Heart left ventricle (tissue), 16 donors: ENCODE results near the gene SAMM50. TPM values are rescaled to one million over a fixed set of nuclear protein-coding genes. Genes with fewer than 3 reads are reported as not detected.
A peak's percentile ranks its signal among the peaks of the same experiment; 100 is the strongest.

Experiments
- ATAC-seq, 4 donors: fragments of 200-7000 bp; cut with Tn5 transposase; one replicate each; pipeline ENCODE4 v1.9.1; 2020 to 2022; ENCODE audit warnings: moderate library complexity in 4 of 4, mild to moderate bottlenecking in 3 of 4, moderate number of reproducible peaks in 1 of 4
- DNase-seq, 5 donors: peaks; one replicate each; pipeline ENCODE4 v3.0.0-alpha.2; 2020
- H3K27ac ChIP-seq, 12 donors: fragments of 200-600 bp; sonication (generic) in 4 of 12; one replicate each; pipeline versions ENCODE4 v1.5.0 to v1.8.0; 2016 to 2022; ENCODE audit warnings: mild to moderate bottlenecking in 2 of 12
- H3K27me3 ChIP-seq, 9 donors: fragments of 200-600 bp; sonication (generic) in 2 of 9; one replicate each; pipeline versions ENCODE4 v1.5.1 to v1.8.0; 2016 to 2022; ENCODE audit warnings: mild to moderate bottlenecking in 3 of 9
- H3K36me3 ChIP-seq, 9 donors: fragments of 200-600 bp; sonication (generic) in 2 of 9; one replicate each; pipeline versions ENCODE4 v1.5.0 to v1.8.0; 2018 to 2022; ENCODE audit warnings: mild to moderate bottlenecking in 2 of 9
- H3K4me1 ChIP-seq, 12 donors: fragments of 200-600 bp; sonication (generic) in 4 of 12; one replicate each; pipeline versions ENCODE4 v1.5.0 to v1.8.0; 2016 to 2022; ENCODE audit warnings: mild to moderate bottlenecking in 3 of 12
- H3K4me3 ChIP-seq, 12 donors: fragments of 200-600 bp; sonication (generic) in 4 of 12; one replicate each; pipeline versions ENCODE4 v1.5.0 to v1.8.0; 2017 to 2022; ENCODE audit warnings: mild to moderate bottlenecking in 9 of 12, moderate library complexity in 4 of 12
- H3K9me3 ChIP-seq, 12 donors: fragments of 200-600 bp; sonication (generic) in 4 of 12; one replicate each; pipeline versions ENCODE4 v1.5.0 to v1.8.0; 2016 to 2022; ENCODE audit warnings: mild to moderate bottlenecking in 1 of 12
- CTCF ChIP-seq, 12 donors: fragments of 200-600 bp; sonication (generic) in 4 of 12; IDR thresholded peaks; one replicate each; pipeline versions ENCODE4 v1.5.0 to v1.8.0; 2018 to 2022; ENCODE audit warnings: antibody characterized with exemption in 12 of 12, mild to moderate bottlenecking in 5 of 12
- POLR2A ChIP-seq, 2 donors: fragments of 450-650 bp; IDR thresholded peaks; one replicate each; pipeline ENCODE4 v1.6.1; 2017; ENCODE audit warnings: antibody characterized with exemption in 2 of 2, mild to moderate bottlenecking in 2 of 2, moderate library complexity in 2 of 2
- WGBS, 4 donors: extraction: QIAGEN DNeasy Blood & Tissue Kit in 2 of 4; methylation state at CpG; one replicate each; pipeline versions ENCODE4 v1.1.5 to v1.1.7; 2013 to 2018; 5-methylcytosine and 5-hydroxymethylcytosine counted together
- intact Hi-C, 10 donors: fragments of 100-400 bp; cut with DNase I; formaldehyde crosslinking; loops; one replicate each; pipeline versions ENCODE4 v1.11.1 to v1.14.2; 2022
- polyA plus RNA-seq, 2 donors: library from polyadenylated mRNA; stranded (reverse); fragments of 200-250 nt; gene quantifications; one replicate each; pipeline ENCODE4 v1.2.3, GENCODE V29; 2013
- total RNA-seq, 9 donors: library from RNA; depleted of rRNA in 2 of 9; stranded (reverse); fragments of >200 nt in 2 of 9; fragmentation: NEBNext Ultra II Directional in 3 of 9; extraction: Animal tissue kit (Norgen Biotek cat#: 25700) in 3 of 9; gene quantifications; one replicate each; pipeline versions ENCODE4 v1.1.0 to v1.2.4, GENCODE V29; 2016 to 2023
- donor health status: ischemic (EF 13 %, LVEDD 7.1; RV severe dilation, severe dysfunction).
- donor health status: healthy with polysubstance abuse.
- donor health status: DM: no; HTN: yes; CAD: no.
- donor health status: DM: no; HTN: no; CAD: no.
- donor health status: ischemic (EF 25% LVEDD 6.9; RV normal size, moderate dysfunction).
- donor health status: ischemic (EF 25% LVEDD 5.7; RV mildly dilated, moderate dysfunction).
- donor health status: healthy.
- donor health status: DM: yes; HTN: yes; CAD: no.
- donor health status: ischemic (EF 35%, LVEDD 5.7; RV mildly dilated, moderate dysfunction).
- donor health status: nonischemic (EF 11% LVEDD 7.7; RV severe dilation, severe dysfunction).
- donor health status: DM: yes; HTN: yes; CAD: no.
- donor health status: PGD.
- donor health status: ischemic (EF 29% LVEDD 5.4; RV normal size, mild dysfunction).
- donor health status: nonischemic (EF 23%, LVEDD 6.1; RV moderate dilation, normal function).

The SAMM50 gene
- total and polyA plus RNA-seq, 11 donors: 32.5 to 74.8 (median 66.2) TPM

DNA sequence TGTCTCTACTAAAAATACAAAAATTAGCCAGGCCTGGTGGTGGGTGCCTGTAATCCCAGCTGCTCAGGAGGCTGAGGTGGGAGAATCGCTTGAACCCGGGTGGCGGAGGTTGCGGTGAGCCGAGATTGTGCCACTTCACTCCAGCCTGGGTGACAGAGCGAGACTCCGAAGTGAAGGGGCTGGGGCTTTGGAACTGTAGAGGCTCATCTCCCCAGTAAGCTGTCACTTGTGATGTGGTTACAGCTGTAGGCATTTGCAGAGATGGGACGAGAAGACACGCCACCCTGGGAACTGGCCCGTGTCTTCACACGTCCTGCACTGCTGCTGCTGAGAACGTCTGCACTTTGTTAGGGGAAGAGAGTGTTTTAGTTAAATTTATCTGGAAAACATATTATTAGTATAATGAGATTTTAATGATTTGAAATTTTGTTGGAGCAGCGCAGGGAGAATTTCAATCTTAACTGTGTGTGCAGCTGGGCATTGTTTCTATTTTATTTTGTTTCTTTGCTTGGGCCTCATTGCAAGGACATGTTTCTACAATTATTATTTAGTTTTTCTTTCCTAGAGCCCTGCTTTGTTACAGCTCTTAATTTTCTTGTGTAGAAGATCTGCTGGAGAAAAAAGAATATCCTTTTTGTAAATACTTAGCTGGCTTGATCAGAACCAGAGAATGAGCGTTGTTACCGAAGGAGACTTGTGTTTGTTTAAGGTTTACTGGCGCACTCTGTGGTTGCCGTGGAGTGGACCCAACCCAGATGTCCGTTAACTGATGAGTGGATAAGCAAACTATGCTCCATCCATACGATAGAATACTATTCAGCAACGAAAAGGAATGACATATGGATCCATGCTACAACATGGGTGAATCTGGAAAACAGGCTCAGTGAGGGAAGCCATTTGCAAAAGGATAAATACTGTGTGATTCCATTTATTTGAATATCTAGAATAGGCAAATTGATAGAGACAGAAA, 87.3 kb downstream of the SAMM50 start:
- peak in 1 of 5 donors; percentile 9 for DNase-seq
- 77 to 92% (median 88%) methylated on average over 20 of the region's 20 CpGs for WGBS, 4 donors

GRCh38 chr22:44045145-44045544, 89.9 kb downstream of the SAMM50 start:
- TF ChIP-seq CTCF (IDR thresholded peaks at IDR 0.05): no peak
- no peak for TF ChIP-seq POLR2A (IDR thresholded peaks at IDR 0.05)
- no peaks in the 10 kb centered on the region for H3K36me3 ChIP-seq
- 95 to 100% (median 100%) methylated on average over 1 of the region's 1 CpG for WGBS, 4 donors
- no peaks in the 10 kb centered on the region for H3K27me3 ChIP-seq
- ATAC-seq: no peak
- no peak overlapping the region for H3K4me3 ChIP-seq
- intact Hi-C loops: no loop called here
- peaks cover 4 to 43% (median 31%) of the 10 kb centered on the region in 12 donors for H3K4me1 ChIP-seq
- no peak overlapping the region for H3K27ac ChIP-seq
- H3K9me3 ChIP-seq: peaks cover 0 to 3% (median 0%) of the 10 kb centered on the region in 12 donors
- DNase-seq: no peak

More for the DNA sequence above, 87.3 kb downstream of the SAMM50 start:
- Histone ChIP-seq H3K9me3 (peaks cover 0 to 3% (median 0%) of the 10 kb centered on the region in 12 donors), H3K36me3 (no peaks in the 10 kb centered on the region), H3K4me1 (peaks cover 0 to 30% (median 24%) of the 10 kb centered on the region in 12 donors), H3K27me3 (no peaks in the 10 kb centered on the region), H3K27ac (no peak overlapping the region), H3K4me3 (no peak overlapping the region)
- TF ChIP-seq POLR2A (IDR thresholded peaks at IDR 0.05) (no peak), CTCF (IDR thresholded peaks at IDR 0.05) (no peak)
- no peak for ATAC-seq
- intact Hi-C loops: no loop called here

Other genes starting within 250 kb of the SAMM50 start
- gene EFCAB6, start 143.1 kb upstream of the SAMM50 start, total RNA-seq: 1 to 10 TPM in 8 of 9 donors, under 1 TPM in 1; 0.89 to 2.3 (median 1.6) TPM
- gene EFCAB6, start 143.1 kb upstream of the SAMM50 start, polyA plus RNA-seq: under 1 TPM; 0.53 to 0.65 TPM
- gene SULT4A1, start 92.9 kb upstream of the SAMM50 start, total RNA-seq: under 1 TPM in 3 of 9 donors, not detected in 6; 0.07 to 0.92 (median 0.21) TPM
- under 1 TPM; 0.19 to 0.24 TPM for gene SULT4A1, start 92.9 kb upstream of the SAMM50 start, polyA plus RNA-seq
- gene PNPLA5, start 63.4 kb upstream of the SAMM50 start, total RNA-seq: not detected
- not detected for gene PNPLA5, start 63.4 kb upstream of the SAMM50 start, polyA plus RNA-seq
- 1 to 10 TPM in 1 of 9 donors, under 1 TPM in 3, not detected in 5; 0.16 to 1.9 (median 0.23) TPM for gene PNPLA3, start 31.6 kb upstream of the SAMM50 start, total RNA-seq
- under 1 TPM; 0.11 to 0.18 TPM for gene PNPLA3, start 31.6 kb upstream of the SAMM50 start, polyA plus RNA-seq
- 100 to 1,000 TPM in 5 of 9 donors, 10 to 100 TPM in 4; 73.8 to 172 (median 116) TPM for gene PARVB, start 68.9 kb downstream of the SAMM50 start, total RNA-seq
- 10 to 100 TPM; 54.9 to 63.5 TPM for gene PARVB, start 68.9 kb downstream of the SAMM50 start, polyA plus RNA-seq
- gene PARVG, start 225.5 kb downstream of the SAMM50 start, total RNA-seq: 10 to 100 TPM in 1 of 9 donors, 1 to 10 TPM in 8; 1.1 to 34.8 (median 2.1) TPM
- gene PARVG, start 225.5 kb downstream of the SAMM50 start, polyA plus RNA-seq: 1 to 10 TPM; 2.6 to 3.0 TPM